MM.1S (cell line): ENCODE measurements around the gene INSR.

Source experiments
- DNase-seq: peaks from one replicate; pipeline ENCODE4 v3.0.0-alpha.2; 2015
- H2AFZ ChIP-seq: fragments of 300-600 bp; sonication (generic); 2 replicates; pipeline ENCODE4 v1.6.0; 2016; ENCODE audit warnings: antibody characterized with exemption, low read length
- H3F3A ChIP-seq: fragments of 300-600 bp; sonication (generic); 2 replicates; pipeline ENCODE4 v1.6.1; 2016; ENCODE audit warnings: mild to moderate bottlenecking, antibody characterized with exemption, low read length, moderate library complexity, mixed read lengths; ENCODE audit not compliant: insufficient read depth
- H3K27ac ChIP-seq: fragments of 300-600 bp; sonication (generic); 2 replicates; pipeline ENCODE4 v1.5.1; 2016; ENCODE audit warnings: mild to moderate bottlenecking, low read length
- H3K27me3 ChIP-seq: fragments of 300-600 bp; sonication (generic); replicated peaks from 2 replicates; pipeline ENCODE4 v1.6.0; 2016; ENCODE audit warnings: low read length; ENCODE audit not compliant: insufficient read depth
- H3K36me3 ChIP-seq: fragments of 300-600 bp; sonication (generic); replicated peaks from 2 replicates; pipeline ENCODE4 v1.6.1; 2016; ENCODE audit warnings: mild to moderate bottlenecking, low read length, mixed read lengths; ENCODE audit not compliant: insufficient read depth
- H3K4me1 ChIP-seq: fragments of 300-600 bp; sonication (generic); 2 replicates; pipeline ENCODE4 v1.6.1; 2016; ENCODE audit warnings: low read length, mixed read lengths
- H3K4me2 ChIP-seq: fragments of 300-600 bp; sonication (generic); 2 replicates; pipeline ENCODE4 v1.6.0; 2016; ENCODE audit warnings: low read depth, low read length
- H3K4me3 ChIP-seq: fragments of 300-600 bp; sonication (generic); 2 replicates; pipeline ENCODE4 v1.5.1; 2016; ENCODE audit warnings: low read length, mixed read lengths
- H3K79me2 ChIP-seq: fragments of 300-600 bp; sonication (generic); 2 replicates; pipeline ENCODE4 v1.6.1; 2016; ENCODE audit warnings: mixed run types, low read length, mixed read lengths
- H3K9ac ChIP-seq: fragments of 300-600 bp; sonication (generic); 2 replicates; pipeline ENCODE4 v1.6.1; 2016; ENCODE audit warnings: low read length, mixed read lengths
- H3K9me2 ChIP-seq: fragments of 300-600 bp; sonication (generic); replicated peaks from 2 replicates; pipeline ENCODE4 v1.6.1; 2016; ENCODE audit warnings: mild to moderate bottlenecking, low read length, mixed read lengths; ENCODE audit not compliant: insufficient read depth
- H3K9me3 ChIP-seq: fragments of 300-600 bp; sonication (generic); replicated peaks from 2 replicates; pipeline ENCODE4 v1.6.1; 2016; ENCODE audit warnings: mild to moderate bottlenecking, low read length, mixed read lengths; ENCODE audit not compliant: insufficient read depth
- H4K20me1 ChIP-seq: fragments of 300-600 bp; sonication (generic); 2 replicates; pipeline ENCODE4 v1.6.1; 2016; ENCODE audit warnings: mild to moderate bottlenecking, low read length, moderate library complexity, mixed read lengths; ENCODE audit not compliant: insufficient read depth
- CTCF ChIP-seq: fragments of 300-600 bp; sonication (generic); IDR thresholded peaks from 2 replicates; pipeline ENCODE4 v1.5.1; 2016; ENCODE audit warnings: antibody characterized with exemption, low read length, mixed read lengths
- EZH2 ChIP-seq: fragments of 300-600 bp; sonication (generic); optimal IDR thresholded peaks from 2 replicates; pipeline ENCODE3; 2017; ENCODE audit warnings: low read depth, mild to moderate bottlenecking, antibody characterized with exemption, low read length, mixed read lengths
- EZH2phosphoT487 ChIP-seq: fragments of 300-600 bp; sonication (generic); IDR thresholded peaks from 2 replicates; pipeline ENCODE4 v1.6.1; 2018; ENCODE audit warnings: antibody characterized with exemption, low read length

The INSR gene

GRCh38 chr19:7257148-7258040 lies 36.8 kb downstream of the INSR start:
- peaks cover 71% of the 10 kb centered on the region for H3K79me2 ChIP-seq
- DNase-seq = no peak
- H4K20me1 ChIP-seq = no peaks in the 10 kb centered on the region

GRCh38 chr19:7255631-7256030 lies 38.6 kb downstream of the INSR start:
- Histone ChIP-seq H3K9me3 (no peaks in the 10 kb centered on the region), H3K36me3 (no peaks in the 10 kb centered on the region), H4K20me1 (no peaks in the 10 kb centered on the region), H3K9me2 (no peaks in the 10 kb centered on the region), H3K27me3 (no peaks in the 10 kb centered on the region), H2AFZ (no peak overlapping the region), H3K9ac (no peak overlapping the region), H3K27ac (no peak overlapping the region), H3F3A (no peaks in the 10 kb centered on the region), H3K79me2 (peaks cover 66% of the 10 kb centered on the region), H3K4me2 (no peak overlapping the region), H3K4me1 (no peaks in the 10 kb centered on the region), H3K4me3 (no peak overlapping the region)
- DNase-seq = no peak
- no peak for TF ChIP-seq EZH2

More at GRCh38 chr19:7257148-7258040, 36.8 kb downstream of the INSR start:
- Histone ChIP-seq H3K9me3 (no peaks in the 10 kb centered on the region), H3K4me3 (no peak overlapping the region), H3K27ac (no peak overlapping the region), H2AFZ (no peak overlapping the region), H3F3A (no peaks in the 10 kb centered on the region), H3K9me2 (no peaks in the 10 kb centered on the region), H3K4me1 (no peaks in the 10 kb centered on the region), H3K27me3 (no peaks in the 10 kb centered on the region), H3K36me3 (no peaks in the 10 kb centered on the region), H3K9ac (no peak overlapping the region), H3K4me2 (no peak overlapping the region)
- TF ChIP-seq EZH2 = no peak
- no peak for TF ChIP-seq CTCF
- TF ChIP-seq EZH2phosphoT487 = no peak

- no peaks in the 10 kb centered on the region for H3K36me3 ChIP-seq
- no peak overlapping the region for H3K4me3 ChIP-seq
- no peak for DNase-seq
- no peaks in the 10 kb centered on the region for H3K27me3 ChIP-seq
- no peak overlapping the region for H2AFZ ChIP-seq
- H4K20me1 ChIP-seq = no peaks in the 10 kb centered on the region
- peaks cover 62% of the 10 kb centered on the region for H3K79me2 ChIP-seq
- TF ChIP-seq EZH2phosphoT487 = no peak
- TF ChIP-seq CTCF = no peak
- H3K9ac ChIP-seq = no peak overlapping the region
- H3K4me2 ChIP-seq = no peak overlapping the region
- no peaks in the 10 kb centered on the region for H3K4me1 ChIP-seq
- H3K9me2 ChIP-seq = no peaks in the 10 kb centered on the region
- no peaks in the 10 kb centered on the region for H3K9me3 ChIP-seq
- H3F3A ChIP-seq = no peaks in the 10 kb centered on the region
- no peak overlapping the region for H3K27ac ChIP-seq
These were observed 39.1 kb downstream of the INSR start for GRCh38 chr19:7255119-7255518.

- H3K27ac ChIP-seq = no peak overlapping the region
- H3K36me3 ChIP-seq = no peaks in the 10 kb centered on the region
- TF ChIP-seq EZH2phosphoT487 = no peak
- TF ChIP-seq EZH2 = no peak
- no peak for TF ChIP-seq CTCF
- no peak overlapping the region for H3K4me2 ChIP-seq
- H3K9me2 ChIP-seq = no peaks in the 10 kb centered on the region
- no peaks in the 10 kb centered on the region for H4K20me1 ChIP-seq
- H2AFZ ChIP-seq = no peak overlapping the region
- H3K4me1 ChIP-seq = no peaks in the 10 kb centered on the region
- H3K9ac ChIP-seq = no peak overlapping the region
- DNase-seq = no peak
- no peak overlapping the region for H3K4me3 ChIP-seq
- H3K79me2 ChIP-seq = peaks cover 65% of the 10 kb centered on the region
- no peaks in the 10 kb centered on the region for H3K9me3 ChIP-seq
- H3F3A ChIP-seq = no peaks in the 10 kb centered on the region
- no peaks in the 10 kb centered on the region for H3K27me3 ChIP-seq
These were observed 39.6 kb downstream of the INSR start for GRCh38 chr19:7254590-7254989.
